Left lung (tissue), 10 donors: ENCODE measurements around the gene SETDB2. TPM values are rescaled to one million over a fixed set of nuclear protein-coding genes. Genes with fewer than 3 reads are reported as not detected.

Experiments
- ATAC-seq: fragments of 200-7000 bp; cut with Tn5 transposase; one replicate; pipeline ENCODE4 v1.9.1; 2020; ENCODE audit warnings: moderate library complexity
- DNase-seq, 4 donors: peaks; one replicate each; pipeline ENCODE4 v3.0.0-alpha.2; 2013 to 2020
- H3K27ac ChIP-seq, 2 donors: fragments of 200-600 bp; sonication (generic) in 1 of 2; one replicate each; pipeline versions ENCODE4 v1.5.0 to v1.8.0; 2020 to 2021
- H3K27me3 ChIP-seq, 2 donors: fragments of 200-600 bp; sonication (generic) in 1 of 2; one replicate each; pipeline versions ENCODE4 v1.5.0 to v1.8.0; 2020 to 2021
- H3K36me3 ChIP-seq, 2 donors: fragments of 200-600 bp; sonication (generic) in 1 of 2; one replicate each; pipeline versions ENCODE4 v1.5.0 to v1.8.0; 2020 to 2021
- H3K4me1 ChIP-seq, 2 donors: fragments of 200-600 bp; one replicate each; pipeline ENCODE4 v1.8.0; 2021
- H3K4me3 ChIP-seq, 2 donors: fragments of 200-600 bp; sonication (generic) in 1 of 2; one replicate each; pipeline versions ENCODE4 v1.5.0 to v1.8.0; 2020 to 2021; ENCODE audit warnings: mild to moderate bottlenecking in 1 of 2
- H3K9me3 ChIP-seq, 2 donors: fragments of 200-600 bp; sonication (generic) in 1 of 2; one replicate each; pipeline versions ENCODE4 v1.5.0 to v1.8.0; 2020 to 2021
- CTCF ChIP-seq, 2 donors: fragments of 200-600 bp; sonication (generic) in 1 of 2; IDR thresholded peaks; one replicate each; pipeline versions ENCODE4 v1.5.0 to v1.8.0; 2021; ENCODE audit warnings: antibody characterized with exemption in 2 of 2
- intact Hi-C, 2 donors: fragments of 100-400 bp; cut with DNase I; formaldehyde crosslinking; loops; one replicate each; pipeline versions ENCODE4 v1.11.2 to v1.14.2; 2022
- polyA plus RNA-seq, 6 donors: library from polyadenylated mRNA; unstranded; fragments of 120-200 nt; gene quantifications; one replicate each; pipeline ENCODE4 v1.2.1, GENCODE V29; 2013; ENCODE audit not compliant: insufficient read length in 6 of 6
- total RNA-seq, 2 donors: library from RNA; stranded (reverse); fragmentation: NEBNext Ultra II Directional; extraction: Animal tissue kit (Norgen Biotek cat#: 25700); gene quantifications; one replicate each; pipeline ENCODE4 v1.2.1, GENCODE V29; 2021
- donor health status: DM: no; HTN: yes; CAD: no.
- donor health status: DM: no; HTN: no; CAD: no.

SETDB2 gene
- total and polyA plus RNA-seq, 8 donors: 11.4 to 19.6 (median 18.7) TPM

GRCh38 chr13:49512578-49512977 is 68.5 kb downstream of the SETDB2 start:
- H3K9me3 ChIP-seq: no peaks in the 10 kb centered on the region
- H3K36me3 ChIP-seq: peaks cover 0 to 49% of the 10 kb centered on the region in 2 donors
- no peak overlapping the region for H3K27ac ChIP-seq
- no peak for ATAC-seq
- H3K4me1 ChIP-seq: no peaks in the 10 kb centered on the region
- intact Hi-C loops: no loop called here
- no peaks in the 10 kb centered on the region for H3K27me3 ChIP-seq
- no peak overlapping the region for H3K4me3 ChIP-seq
- DNase-seq: no peak
- TF ChIP-seq CTCF (IDR thresholded peaks at IDR 0.05): no peak

- ATAC-seq (no peak), DNase-seq (no peak)
- H3K36me3 ChIP-seq: peaks cover 0 to 85% of the 10 kb centered on the region in 2 donors
- no peaks in the 10 kb centered on the region for H3K9me3 ChIP-seq
- no peak for TF ChIP-seq CTCF (IDR thresholded peaks at IDR 0.05)
- no peak overlapping the region for H3K4me3 ChIP-seq
- no peaks in the 10 kb centered on the region for H3K27me3 ChIP-seq
- no peak overlapping the region for H3K27ac ChIP-seq
- intact Hi-C loops: no loop called here
- H3K4me1 ChIP-seq: no peaks in the 10 kb centered on the region
Observed at GRCh38 chr13:49516467-49516866, 72.4 kb downstream of the SETDB2 start.

GRCh38 chr13:49517461-49517860 is 73.4 kb downstream of the SETDB2 start:
- Histone ChIP-seq H3K9me3 (no peaks in the 10 kb centered on the region), H3K36me3 (peaks cover 0 to 95% of the 10 kb centered on the region in 2 donors), H3K27me3 (no peaks in the 10 kb centered on the region), H3K27ac (no peak overlapping the region), H3K4me3 (no peak overlapping the region), H3K4me1 (no peaks in the 10 kb centered on the region)
- no peak for ATAC-seq
- no peak for TF ChIP-seq CTCF (IDR thresholded peaks at IDR 0.05)
- DNase-seq: no peak
- intact Hi-C loops: no loop called here

GRCh38 chr13:49521224-49521623 is 77.2 kb downstream of the SETDB2 start:
- ATAC-seq: no peak
- H3K36me3 ChIP-seq: peaks cover 0 to 94% of the 10 kb centered on the region in 2 donors
- TF ChIP-seq CTCF (IDR thresholded peaks at IDR 0.05): no peak
- H3K4me1 ChIP-seq: no peaks in the 10 kb centered on the region
- no peaks in the 10 kb centered on the region for H3K9me3 ChIP-seq
- intact Hi-C loops: no loop called here
- H3K27me3 ChIP-seq: no peaks in the 10 kb centered on the region
- no peak for DNase-seq
- H3K4me3 ChIP-seq: no peak overlapping the region
- no peak overlapping the region for H3K27ac ChIP-seq

GRCh38 chr13:49524740-49525501 is 80.8 kb downstream of the SETDB2 start:
- Histone ChIP-seq H3K4me1 (peaks cover 0 to 2% of the 10 kb centered on the region in 2 donors), H3K27me3 (no peaks in the 10 kb centered on the region), H3K4me3 (no peak overlapping the region), H3K27ac (no peak overlapping the region), H3K9me3 (no peaks in the 10 kb centered on the region), H3K36me3 (peaks cover 0 to 93% of the 10 kb centered on the region in 2 donors)
- peak; percentile 75 for ATAC-seq
- intact Hi-C loops: no loop called here
- TF ChIP-seq CTCF (IDR thresholded peaks at IDR 0.05): no peak
- no peak for DNase-seq
